Caki2 (cell line): ENCODE data around the gene CTRB1. TPM values are rescaled to one million over a fixed set of nuclear protein-coding genes. Genes with fewer than 3 reads are reported as not detected.
"Not testable (repeated sequence)": the region's sequence is repeated elsewhere in the genome, so short reads cannot be mapped to it uniquely, and the experiment has no call there.

Experiments
- DNase-seq: peaks from one replicate; pipeline ENCODE4 v3.0.0-alpha.2; 2015; ENCODE audit warnings: low read depth
- in situ Hi-C: cut with HindIII; loops from 2 replicates; pipeline ENCODE4 v1.10.0; 2016; ENCODE audit warnings: low sequenced_read_pairs, low pct_unique_long_range_greater_than_20kb, mixed read lengths
- total RNA-seq: library from RNA; depleted of rRNA; stranded (reverse); fragments of >200 nt; shearing (Covaris generic); gene quantifications from 2 replicates; pipeline ENCODE4 v1.2.3, GENCODE V29; 2014; ENCODE audit warnings: low replicate concordance

The CTRB1 gene
- total RNA-seq, 1 experiment from 2014 or later, result not detected

GRCh38 chr16:75262104-75262799 lies 43.5 kb downstream of the CTRB1 start:
- DNase-seq, result no peak
- in situ Hi-C loops, result no loop called here

- in situ Hi-C loops, result no loop called here
- DNase-seq, result no peak
Measured at GRCh38 chr16:75262800-75263127, 44.0 kb downstream of the CTRB1 start.

GRCh38 chr16:75263291-75263962 lies 44.6 kb downstream of the CTRB1 start:
- no peak for DNase-seq
- in situ Hi-C loops, result no loop called here

- DNase-seq, result peak; percentile 43
- in situ Hi-C loops, result no loop called here
Measured at GRCh38 chr16:75263963-75264445, 45.2 kb downstream of the CTRB1 start.

GRCh38 chr16:75264457-75264998 lies 45.7 kb downstream of the CTRB1 start:
- no peak for DNase-seq
- in situ Hi-C loops, result no loop called here

- DNase-seq, result no peak
- in situ Hi-C loops, result no loop called here
Measured at GRCh38 chr16:75264999-75265910, 46.5 kb downstream of the CTRB1 start.

- peak; percentile 80 for DNase-seq
- in situ Hi-C loops, result no loop called here
Measured at GRCh38 chr16:75265911-75266701, 47.3 kb downstream of the CTRB1 start.

- no peak for DNase-seq
- in situ Hi-C loops, result no loop called here
Measured at GRCh38 chr16:75266738-75267630, 48.2 kb downstream of the CTRB1 start.

- DNase-seq, result peak; percentile 73
- in situ Hi-C loops, result no loop called here
Measured at GRCh38 chr16:75267631-75268264, 49.0 kb downstream of the CTRB1 start.

GRCh38 chr16:75269358-75269757 lies 50.6 kb downstream of the CTRB1 start:
- in situ Hi-C loops, result not testable (repeated sequence)

GRCh38 chr16:75271441-75272096 lies 52.8 kb downstream of the CTRB1 start:
- DNase-seq, result no peak
- in situ Hi-C loops, result no loop called here

More at GRCh38 chr16:75269358-75269757, 50.6 kb downstream of the CTRB1 start:
- DNase-seq, result not testable (repeated sequence)

GRCh38 chr16:75272097-75272551 lies 53.3 kb downstream of the CTRB1 start:
- no peak for DNase-seq
- in situ Hi-C loops, result no loop called here

GRCh38 chr16:75272629-75273028 lies 53.8 kb downstream of the CTRB1 start:
- DNase-seq, in situ Hi-C loops: not testable (repeated sequence)

GRCh38 chr16:75273054-75273925 lies 54.5 kb downstream of the CTRB1 start:
- in situ Hi-C loops, result no loop called here
- DNase-seq, result no peak
